GM10248 (cell line): ENCODE results near the gene MEN1.

Experiments used
- CTCF ChIA-PET: fragments of 300-600 bp; sonication (Branson Sonifier 250); formaldehyde crosslinking; extraction: SDS; loops from one replicate; lab custom pipeline; 2021; ENCODE audit warnings: antibody characterized with exemption; lab: Yijun Ruan, JAX
- POLR2A ChIA-PET: fragments of 350-650 bp; sonication (Branson Sonifier 250); formaldehyde crosslinking; extraction: SDS; loops from one replicate; lab custom pipeline; 2020; ENCODE audit warnings: antibody characterized with exemption; lab: Yijun Ruan, JAX
- DNase-seq: peaks from one replicate; pipeline ENCODE4 v3.0.0; 2012; ENCODE audit errors: extremely low spot score
- TF ChIP-seq, protein P1 (sequence below): IDR thresholded peaks from 2 replicates; pipeline ENCODE4 v1.5.1; 2012; ENCODE audit warnings: mild to moderate bottlenecking, low read depth; ENCODE audit errors: extremely low read depth, missing control alignments, control extremely low read depth

MEN1 gene

GRCh38 chr11:64778223-64778472 lies 32.2 kb downstream of the MEN1 start:
- no peak for DNase-seq
- TF ChIP-seq, protein P1, sequence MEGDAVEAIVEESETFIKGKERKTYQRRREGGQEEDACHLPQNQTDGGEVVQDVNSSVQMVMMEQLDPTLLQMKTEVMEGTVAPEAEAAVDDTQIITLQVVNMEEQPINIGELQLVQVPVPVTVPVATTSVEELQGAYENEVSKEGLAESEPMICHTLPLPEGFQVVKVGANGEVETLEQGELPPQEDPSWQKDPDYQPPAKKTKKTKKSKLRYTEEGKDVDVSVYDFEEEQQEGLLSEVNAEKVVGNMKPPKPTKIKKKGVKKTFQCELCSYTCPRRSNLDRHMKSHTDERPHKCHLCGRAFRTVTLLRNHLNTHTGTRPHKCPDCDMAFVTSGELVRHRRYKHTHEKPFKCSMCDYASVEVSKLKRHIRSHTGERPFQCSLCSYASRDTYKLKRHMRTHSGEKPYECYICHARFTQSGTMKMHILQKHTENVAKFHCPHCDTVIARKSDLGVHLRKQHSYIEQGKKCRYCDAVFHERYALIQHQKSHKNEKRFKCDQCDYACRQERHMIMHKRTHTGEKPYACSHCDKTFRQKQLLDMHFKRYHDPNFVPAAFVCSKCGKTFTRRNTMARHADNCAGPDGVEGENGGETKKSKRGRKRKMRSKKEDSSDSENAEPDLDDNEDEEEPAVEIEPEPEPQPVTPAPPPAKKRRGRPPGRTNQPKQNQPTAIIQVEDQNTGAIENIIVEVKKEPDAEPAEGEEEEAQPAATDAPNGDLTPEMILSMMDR: no peak
- ChIA-PET CTCF (interaction anchor here (0.6 to 3.6 kb wide), 6 partner anchors 10 to 129 kb away, joined by 3 to 13 read pairs (median 3); partner anchors contain the start of gene PYGM), POLR2A (interaction anchor here (0.9 to 1.1 kb wide), 8 partner anchors 16 to 722 kb away, joined by 3 to 9 read pairs (median 3); partner anchors contain the start of genes EHD1, MALAT1, PYGM and ZNHIT2)

DNA sequence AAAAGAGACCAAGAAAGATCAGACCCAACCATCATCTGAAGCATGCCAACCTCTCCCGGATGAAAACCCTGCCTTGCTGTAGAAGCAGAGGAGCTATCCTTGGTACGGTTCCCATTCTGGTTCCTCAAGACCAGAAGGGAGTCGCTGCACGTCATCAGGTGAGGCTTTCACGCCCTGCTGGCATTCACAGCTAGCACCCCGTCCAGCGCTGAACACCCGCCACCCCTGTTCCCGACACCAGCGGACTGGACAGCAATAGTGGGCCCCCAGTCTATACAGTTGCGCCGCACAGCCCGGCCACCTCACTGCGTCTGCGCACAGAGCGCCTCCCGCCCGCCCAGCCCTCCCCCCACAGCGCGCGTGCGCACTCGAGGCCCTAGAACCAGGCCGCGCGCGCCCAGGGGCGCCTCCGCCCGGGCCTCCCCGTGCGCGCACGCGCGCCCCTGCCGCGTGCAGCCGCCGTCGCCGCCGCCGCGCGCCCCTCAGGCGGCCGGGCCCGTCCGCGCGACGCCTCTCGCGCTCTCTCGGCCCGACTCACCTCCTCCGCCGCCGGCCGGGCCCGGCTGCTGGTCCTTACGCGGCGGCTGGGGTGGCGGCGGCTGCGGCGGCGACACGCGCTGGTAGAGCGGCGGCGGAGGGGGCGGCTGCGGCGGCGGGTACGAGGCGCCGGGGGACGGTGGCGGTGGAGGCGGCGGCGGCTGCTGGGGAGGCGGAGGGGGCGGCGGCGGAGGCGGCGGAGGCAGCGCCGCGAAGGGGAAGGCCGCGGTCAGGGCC lies 32.7 kb downstream of the MEN1 start:
- DNase-seq: peak; percentile 93
- POLR2A ChIA-PET: no interaction called here
- TF ChIP-seq, protein P1: no peak
- CTCF ChIA-PET: interaction anchor here (1.1 to 3.6 kb wide), 3 partner anchors 9 to 21 kb away, joined by 3 to 13 read pairs (median 5); no protein-coding TSS in a partner anchor

- TF ChIP-seq, protein P1: no peak
- CTCF ChIA-PET: interaction anchor here (1.0 to 3.6 kb wide), 5 partner anchors 9 to 88 kb away, joined by 3 to 13 read pairs (median 4); no protein-coding TSS in a partner anchor
- DNase-seq: no peak
- POLR2A ChIA-PET: no interaction called here
Observed at GRCh38 chr11:64776875-64777274, 33.5 kb downstream of the MEN1 start.

DNA sequence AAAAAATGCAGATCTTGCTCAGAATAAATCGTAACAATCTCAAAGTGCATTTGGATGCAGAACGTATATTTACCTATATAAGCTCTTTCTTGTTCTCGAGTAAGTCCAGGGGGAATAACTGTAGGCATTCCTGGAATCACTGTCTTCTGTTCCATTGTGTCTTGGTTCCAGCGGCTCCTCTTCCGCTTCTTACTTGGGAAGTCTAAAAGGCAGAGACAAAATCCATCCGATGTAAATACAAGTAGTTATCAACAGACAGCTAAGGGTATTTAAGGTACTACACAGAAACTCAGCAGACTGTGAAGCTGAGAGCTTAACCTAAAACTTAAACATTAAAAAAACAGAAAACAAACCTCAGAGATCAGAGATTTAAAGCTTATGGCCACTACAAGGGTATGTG lies 33.9 kb downstream of the MEN1 start:
- CTCF ChIA-PET: interaction anchor here (0.7 to 3.6 kb wide), 5 partner anchors 9 to 88 kb away, joined by 3 to 13 read pairs (median 3); no protein-coding TSS in a partner anchor
- no peak for DNase-seq
- POLR2A ChIA-PET: no interaction called here

GRCh38 chr11:64774144-64774543 lies 36.2 kb downstream of the MEN1 start:
- TF ChIP-seq, protein P1: no peak
- DNase-seq: no peak
- ChIA-PET POLR2A (interaction anchor here (0.6 to 1.1 kb wide), 5 partner anchors 11 to 670 kb away, joined by 3 to 5 read pairs (median 4); partner anchors contain the start of genes PYGM and RASGRP2), CTCF (interaction anchor here (0.8 to 1.4 kb wide), 3 partner anchors 10 to 12 kb away, joined by 3 read pairs; no protein-coding TSS in a partner anchor)

More for the DNA sequence above, 33.9 kb downstream of the MEN1 start:
- TF ChIP-seq, protein P1: no peak

- TF ChIP-seq, protein P1: no peak
- ChIA-PET POLR2A (interaction anchor here (0.6 to 2.4 kb wide), 4 partner anchors 9 to 105 kb away, joined by 3 to 10 read pairs (median 6); partner anchors contain the start of gene EHD1), CTCF (interaction anchor here (1.1 to 2.4 kb wide), 6 partner anchors 12 to 242 kb away, joined by 3 to 7 read pairs (median 6); partner anchors contain the start of genes PYGM and RASGRP2)
- DNase-seq: peak; percentile 24
Observed at GRCh38 chr11:64772303-64773018, 37.9 kb downstream of the MEN1 start.
